GM03348 (cell line): ENCODE data around the gene VDAC1.
"Not testable (repeated sequence)": the region's sequence is repeated elsewhere in the genome, so short reads cannot be mapped to it uniquely, and the experiment has no call there.

Experiments
- DNase-seq: peaks from one replicate; pipeline ENCODE4 v3.0.0; 2012; ENCODE audit warnings: low spot score

The VDAC1 gene

DNA sequence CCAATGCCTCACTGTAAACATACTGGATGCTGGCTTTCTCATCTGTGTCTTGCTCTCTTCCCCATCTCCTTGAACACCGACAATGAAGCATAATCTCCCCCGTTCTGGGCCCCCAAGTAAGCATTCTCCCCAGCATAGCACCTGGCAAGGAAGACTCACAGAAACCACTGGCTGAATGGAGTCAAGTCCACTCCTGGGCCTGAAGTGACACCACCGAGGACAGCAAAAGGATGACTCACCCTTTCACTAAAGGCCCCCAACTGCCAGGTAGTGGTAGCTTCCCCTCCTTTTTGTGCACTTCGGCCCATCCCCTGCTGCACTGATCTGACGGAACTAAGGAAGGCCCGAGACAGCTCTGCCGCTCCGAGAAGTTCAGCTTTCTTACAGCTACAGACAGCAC is 9.4 kb downstream of the VDAC1 start:
- DNase-seq = no peak

DNA sequence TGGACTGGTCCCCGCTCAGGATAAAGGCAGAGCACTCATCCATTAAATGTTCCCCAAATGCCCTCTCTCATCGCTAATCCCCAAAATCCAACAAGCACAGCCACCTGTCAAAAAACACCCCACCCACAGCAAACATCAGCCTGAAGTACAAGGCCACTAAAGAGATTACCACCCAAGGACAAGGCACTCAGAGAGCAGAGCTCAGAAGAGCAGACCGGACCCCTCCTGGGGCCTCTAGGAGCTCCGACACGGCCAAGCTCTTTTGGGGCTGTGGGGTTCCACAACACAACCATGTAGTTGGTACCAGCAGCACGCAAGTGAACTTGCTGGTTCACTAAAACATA is 9.8 kb downstream of the VDAC1 start:
- no peak for DNase-seq

DNA sequence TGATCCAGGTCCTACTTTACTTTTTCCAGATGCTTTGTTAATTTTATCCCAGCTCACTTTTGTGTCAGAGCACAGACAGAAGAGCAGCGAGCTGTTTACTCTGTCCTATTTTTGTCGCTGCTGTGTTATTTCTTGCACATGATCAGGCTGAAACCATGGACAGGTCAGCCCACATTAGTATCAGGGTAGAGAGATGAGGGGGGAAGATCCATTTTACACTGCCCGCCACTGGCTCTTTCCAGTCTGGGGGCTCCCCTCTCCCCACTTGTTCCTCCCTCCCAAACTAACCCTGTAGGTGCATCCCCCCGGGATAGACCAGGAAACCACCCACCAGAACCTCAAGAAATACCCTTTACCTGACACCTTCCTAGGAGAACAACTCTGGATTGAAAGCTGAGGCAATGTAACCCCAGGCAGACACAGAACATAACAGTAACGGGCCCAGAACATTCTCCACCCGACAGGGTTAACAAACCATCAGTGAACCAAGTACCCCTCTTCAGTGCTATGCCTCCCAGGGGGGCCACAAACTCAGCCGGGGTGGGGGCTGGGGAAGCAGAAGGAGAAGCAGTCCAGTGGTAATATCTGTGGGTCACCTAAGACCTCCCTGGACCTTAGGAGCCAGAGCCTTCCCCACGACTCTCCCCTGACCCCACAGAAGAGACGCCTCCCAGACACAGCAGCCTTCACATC is 10.3 kb downstream of the VDAC1 start:
- no peak for DNase-seq

DNA sequence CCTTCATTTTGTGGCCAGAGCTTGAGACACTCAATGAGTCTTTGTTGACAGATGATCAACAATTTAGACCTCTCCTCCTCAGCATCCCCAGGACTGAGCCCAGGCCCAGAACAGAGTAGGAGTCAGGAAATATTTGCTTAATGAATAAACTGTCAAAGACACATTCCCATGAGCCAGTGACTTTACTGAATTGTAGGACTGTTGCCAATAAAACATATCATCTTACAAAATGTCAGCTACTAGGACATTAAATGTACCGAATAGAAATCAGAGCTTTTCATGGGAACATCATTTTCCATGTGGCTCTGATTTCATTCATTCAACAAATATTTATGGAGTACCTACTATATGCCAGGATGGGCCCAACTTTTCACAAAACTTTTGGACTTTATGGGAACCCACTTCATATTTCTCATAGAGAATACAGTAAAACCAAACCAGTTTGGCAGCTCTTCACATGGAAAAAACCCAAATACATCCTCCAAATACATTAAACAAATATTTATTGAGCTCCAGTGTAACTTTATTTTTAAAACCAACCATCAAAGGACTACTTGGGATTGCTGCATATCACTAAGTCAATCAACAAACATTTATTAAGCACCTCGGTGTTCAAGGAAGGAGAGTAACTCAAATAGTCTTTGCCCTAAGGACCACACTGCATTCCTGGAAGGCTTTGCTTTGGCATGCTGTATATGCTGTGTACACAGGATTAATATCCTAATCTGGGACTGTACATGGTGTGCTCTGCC is 11.4 kb downstream of the VDAC1 start:
- peak; percentile 69 for DNase-seq

DNA sequence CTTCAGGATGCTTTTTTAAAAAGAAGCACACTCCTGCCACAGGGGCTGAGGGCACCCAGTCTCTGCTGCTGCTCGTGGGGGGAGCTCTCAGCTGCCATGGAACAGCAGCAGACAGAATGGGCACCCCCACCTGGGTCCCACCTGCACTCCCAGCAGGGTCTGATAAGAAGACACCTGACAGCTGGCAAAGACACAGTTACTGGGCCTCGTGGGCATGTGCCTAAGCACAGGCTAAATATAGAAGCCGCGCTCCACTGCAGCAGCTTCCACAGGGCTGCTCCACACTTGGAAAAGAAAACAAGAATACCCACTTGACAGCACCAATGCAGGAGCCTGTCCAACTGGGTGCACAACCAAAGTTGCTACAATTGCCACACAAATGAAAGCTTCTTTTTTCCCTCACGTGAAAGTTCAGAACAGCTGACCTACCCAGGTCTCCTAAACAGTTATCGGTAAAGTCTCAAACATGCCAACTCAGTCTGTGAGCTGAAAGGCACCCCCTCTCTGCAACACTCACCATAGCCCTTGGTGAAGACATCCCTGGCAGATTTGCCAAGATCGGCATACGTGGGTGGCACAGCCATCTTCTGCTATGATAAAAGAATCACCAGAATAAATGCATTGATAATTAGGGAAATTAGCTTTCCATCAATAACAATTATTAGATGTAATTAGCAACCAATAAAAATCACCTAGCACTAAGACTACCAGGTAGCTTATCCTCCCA is 12.2 kb downstream of the VDAC1 start:
- DNase-seq = no peak

DNA sequence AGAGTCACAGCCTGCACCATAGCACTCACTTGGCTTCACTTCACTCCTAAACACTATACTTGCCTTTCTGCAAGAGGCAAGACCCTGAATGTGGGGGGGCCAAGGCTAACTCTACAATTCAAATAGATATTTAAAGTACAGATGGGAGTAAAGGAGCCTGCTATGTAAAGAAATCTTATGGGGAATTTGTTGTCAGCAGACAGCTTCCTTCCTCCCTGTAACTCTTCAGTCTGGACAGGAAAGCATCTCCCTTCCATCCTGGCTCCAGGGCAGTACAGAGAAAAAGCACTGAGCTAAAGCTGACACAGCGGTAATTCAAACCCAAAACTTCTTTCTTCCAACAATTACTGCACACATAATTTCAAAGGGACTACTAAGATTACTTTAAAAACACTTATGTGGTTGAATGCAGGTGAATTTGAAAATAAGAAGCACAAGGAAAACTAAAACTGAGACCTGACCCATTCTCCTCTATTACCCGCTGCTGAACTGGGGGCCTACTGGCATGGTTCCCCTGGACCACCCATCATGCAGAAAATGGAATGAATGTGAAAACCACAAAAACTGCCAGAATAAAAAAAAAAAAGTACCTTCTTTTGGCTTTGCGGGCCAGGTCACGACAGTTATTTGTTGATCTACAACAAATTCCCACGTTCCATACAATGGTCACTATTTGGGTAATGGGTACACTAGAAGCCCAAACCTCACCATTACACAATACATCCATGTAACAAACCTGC is 13.4 kb downstream of the VDAC1 start:
- no peak for DNase-seq

DNA sequence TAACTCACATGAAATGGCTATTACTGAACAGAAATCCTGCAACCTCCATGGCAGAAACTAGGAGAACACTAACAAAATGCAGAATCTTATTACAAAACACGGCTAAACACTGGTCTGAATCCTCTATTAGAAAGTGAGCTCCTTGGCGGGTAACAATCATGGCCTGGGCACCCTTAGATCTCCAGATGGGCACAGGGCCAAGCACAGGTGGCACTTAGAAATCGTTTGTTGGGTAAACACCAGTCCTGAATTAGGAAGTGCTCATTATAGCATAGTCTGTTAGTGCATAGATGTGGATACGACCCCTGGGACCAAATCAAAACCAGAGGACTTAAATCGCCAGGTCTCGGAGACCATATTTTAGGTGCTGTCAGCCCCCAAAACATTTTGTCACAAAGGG is 14.4 kb downstream of the VDAC1 start:
- DNase-seq = no peak

DNA sequence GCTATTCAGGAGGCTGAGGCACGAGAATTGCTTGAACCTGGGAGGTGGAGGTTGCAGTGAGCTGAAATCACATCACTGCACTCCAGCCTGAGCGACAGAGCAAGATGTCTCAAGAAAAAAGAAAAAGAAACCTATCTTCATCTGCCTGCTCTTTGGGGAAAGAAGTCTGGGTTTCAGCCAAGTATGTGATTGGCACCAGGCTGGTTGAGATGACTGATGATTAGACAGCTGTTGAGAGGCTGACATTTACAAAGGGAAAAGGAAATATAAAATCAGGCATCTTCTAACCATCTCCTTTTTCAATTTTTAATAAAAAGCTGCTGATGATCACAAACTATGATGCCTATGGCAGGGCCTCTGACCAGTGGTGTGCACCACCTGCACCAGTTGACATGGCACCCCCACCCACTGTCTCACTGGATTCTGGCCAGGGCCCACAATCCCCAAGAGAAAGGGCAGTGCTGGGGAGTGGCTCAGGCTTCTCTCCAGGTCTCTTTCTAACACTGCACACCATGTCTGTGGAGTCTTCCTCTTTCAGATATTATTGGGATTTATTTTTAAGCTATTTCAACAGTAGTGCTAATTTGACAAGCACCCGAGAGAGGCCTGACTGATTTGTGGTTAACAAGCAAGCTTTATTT is 19.1 kb downstream of the VDAC1 start:
- no peak for DNase-seq

DNA sequence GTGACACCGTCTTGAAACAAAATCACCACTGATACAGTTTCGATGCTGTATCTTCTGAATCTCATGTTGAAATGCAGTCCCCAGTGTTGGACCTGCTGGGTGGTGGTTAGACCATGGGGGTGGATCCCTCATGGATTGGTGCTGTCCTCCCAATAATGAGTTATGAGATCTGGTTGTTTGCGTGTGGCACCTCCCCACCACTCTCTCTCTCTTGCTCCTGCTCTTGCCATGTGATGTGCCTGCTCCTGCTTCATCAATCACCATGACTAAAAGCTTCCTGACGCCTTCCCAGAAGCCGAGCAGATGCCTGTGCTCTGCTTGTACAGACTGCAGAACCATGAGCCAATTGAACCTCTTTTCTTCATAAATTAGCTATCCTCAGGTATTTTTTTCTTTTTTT is 21.1 kb downstream of the VDAC1 start:
- DNase-seq = no peak

DNA sequence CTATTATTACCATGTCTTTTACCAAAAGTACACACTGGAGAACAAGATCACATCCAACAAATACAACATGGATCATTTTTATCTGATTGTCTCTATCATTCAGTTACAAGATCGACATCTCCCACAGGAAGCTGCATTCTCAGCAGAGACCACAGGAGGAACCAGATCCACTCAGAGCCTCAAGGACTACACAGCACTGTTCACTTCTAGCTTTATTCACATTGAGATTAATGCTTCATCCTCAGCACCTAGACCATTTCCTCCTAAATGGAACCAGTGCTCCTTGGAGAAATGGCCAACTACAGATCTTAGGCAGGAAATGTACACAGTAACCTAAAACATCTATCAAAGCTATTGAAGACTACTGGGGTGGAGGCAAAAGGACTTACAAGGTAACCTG is 23.1 kb downstream of the VDAC1 start:
- no peak for DNase-seq

DNA sequence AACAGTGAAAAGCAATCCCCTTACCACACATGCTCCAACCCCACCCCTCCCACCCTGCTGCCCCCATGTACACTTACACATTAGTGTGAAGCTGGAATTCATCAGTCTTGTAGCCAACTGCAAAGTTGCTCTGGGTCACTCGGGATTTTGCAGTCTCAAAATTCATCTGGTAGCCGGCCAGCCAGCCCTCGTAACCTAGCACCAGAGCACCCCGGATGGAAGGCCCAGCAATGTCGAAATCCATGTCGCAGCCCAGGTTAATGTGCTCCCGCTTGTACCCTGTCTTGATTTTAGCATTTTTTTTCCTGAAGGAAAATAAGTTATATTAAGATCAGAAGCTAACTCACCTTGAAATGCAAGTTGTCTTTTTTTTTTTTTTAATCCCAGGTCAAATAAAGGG is 24.1 kb downstream of the VDAC1 start:
- DNase-seq = no peak

DNA sequence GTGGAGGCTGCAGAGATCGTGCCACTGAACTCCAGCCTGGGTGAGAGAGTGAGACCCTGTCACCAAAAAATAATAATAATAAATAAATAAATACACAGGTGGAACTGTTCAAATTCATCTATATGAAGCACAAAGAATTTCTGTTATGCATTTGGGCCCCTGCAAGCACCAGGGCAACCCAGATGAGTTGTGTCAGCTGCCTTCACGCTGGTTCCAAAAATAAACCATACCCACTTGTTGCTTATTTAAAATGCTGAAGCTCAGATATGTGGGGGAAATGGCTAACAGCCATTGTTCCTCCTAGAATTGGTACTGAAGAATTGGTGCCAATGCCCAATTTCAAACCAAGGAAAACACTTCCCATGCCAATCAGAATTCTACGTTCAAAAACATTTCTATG is 25.8 kb downstream of the VDAC1 start:
- no peak for DNase-seq

DNA sequence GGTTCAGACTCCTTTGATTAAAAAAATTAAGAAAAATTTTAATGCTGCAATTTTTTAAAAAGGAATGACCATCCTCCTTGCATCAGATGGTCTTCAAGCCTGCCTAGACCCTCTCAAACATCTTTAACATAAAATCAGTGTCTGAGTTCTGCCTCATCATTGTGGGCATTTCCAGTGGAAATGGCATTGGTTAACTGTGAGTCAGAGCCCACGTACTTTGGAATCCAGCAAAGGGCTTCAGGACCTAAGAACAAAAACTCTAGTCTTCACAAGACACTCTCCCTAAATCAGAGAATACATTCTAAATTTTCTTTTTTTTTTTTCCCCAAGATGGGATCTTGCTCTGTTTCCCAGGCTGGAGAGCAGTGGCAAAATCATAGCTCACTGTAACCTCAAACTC is 26.9 kb downstream of the VDAC1 start:
- DNase-seq = peak; percentile 68

DNA sequence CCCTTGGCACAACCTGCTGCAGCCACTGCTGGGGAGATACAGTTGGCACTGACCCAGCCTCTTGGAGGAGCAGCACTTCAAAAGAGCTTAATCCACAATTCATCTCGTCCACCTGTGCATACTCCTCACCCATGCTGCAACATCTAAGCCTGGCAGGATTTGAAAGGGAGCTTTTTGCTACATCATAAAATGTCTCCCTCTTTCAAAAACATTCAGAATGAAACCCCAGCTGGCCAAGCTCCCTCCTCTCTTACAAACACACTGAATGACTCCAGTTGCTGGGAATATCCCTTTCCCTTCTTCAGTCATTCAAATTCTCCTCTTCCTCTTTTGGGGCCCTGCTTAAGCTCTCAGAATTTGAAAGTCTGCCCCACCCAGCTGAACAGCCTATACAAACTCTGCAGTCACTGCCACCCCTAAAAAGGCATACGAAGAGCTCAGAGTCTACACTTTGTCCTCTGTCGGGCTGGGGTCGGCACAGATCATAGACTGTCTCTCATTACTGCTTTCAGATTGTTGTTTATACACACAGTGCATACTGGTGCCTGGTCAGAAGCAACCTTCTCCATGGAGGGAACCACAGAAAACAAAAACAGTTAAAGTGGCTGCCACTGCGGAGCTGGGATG is 27.5 kb downstream of the VDAC1 start:
- DNase-seq = no peak

DNA sequence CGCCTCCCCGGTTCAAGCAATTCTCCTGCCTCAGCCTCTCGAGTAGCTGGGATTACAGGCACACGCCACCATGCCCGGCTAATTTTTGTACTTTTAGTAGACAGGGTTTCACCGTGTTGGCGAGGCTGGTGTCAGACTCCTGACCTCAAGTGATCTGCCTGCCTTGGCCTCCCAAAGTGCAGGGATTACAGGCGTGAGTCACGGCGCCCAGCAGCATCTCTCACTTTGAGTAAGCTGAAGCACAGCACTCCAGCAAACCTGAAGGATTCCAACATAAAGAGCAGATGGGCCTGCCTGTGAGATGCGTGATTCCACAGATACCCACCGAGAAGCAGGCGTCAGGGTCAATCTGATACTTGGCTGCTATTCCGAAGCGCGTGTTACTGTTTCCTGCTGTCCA is 29.2 kb downstream of the VDAC1 start:
- DNase-seq = not testable (repeated sequence)

DNA sequence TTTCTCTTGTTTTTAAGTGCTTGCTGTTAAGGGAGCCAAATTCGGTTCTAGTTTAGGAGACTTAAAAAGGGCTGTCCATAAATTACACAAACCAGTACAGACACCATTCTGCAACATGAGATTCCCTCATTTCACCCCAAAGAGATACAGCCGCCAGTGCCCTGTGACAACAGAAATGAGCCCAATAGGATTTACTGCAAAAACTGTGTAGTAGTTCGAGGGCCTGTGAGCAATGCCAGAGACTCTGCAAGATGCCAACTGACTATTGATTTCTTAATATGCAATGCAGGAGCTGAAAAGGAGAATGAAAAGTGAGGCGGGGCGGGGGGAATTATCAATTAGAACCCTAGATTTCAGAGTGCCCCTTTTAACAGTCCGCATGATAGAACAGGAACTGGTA is 30.6 kb downstream of the VDAC1 start:
- no peak for DNase-seq

DNA sequence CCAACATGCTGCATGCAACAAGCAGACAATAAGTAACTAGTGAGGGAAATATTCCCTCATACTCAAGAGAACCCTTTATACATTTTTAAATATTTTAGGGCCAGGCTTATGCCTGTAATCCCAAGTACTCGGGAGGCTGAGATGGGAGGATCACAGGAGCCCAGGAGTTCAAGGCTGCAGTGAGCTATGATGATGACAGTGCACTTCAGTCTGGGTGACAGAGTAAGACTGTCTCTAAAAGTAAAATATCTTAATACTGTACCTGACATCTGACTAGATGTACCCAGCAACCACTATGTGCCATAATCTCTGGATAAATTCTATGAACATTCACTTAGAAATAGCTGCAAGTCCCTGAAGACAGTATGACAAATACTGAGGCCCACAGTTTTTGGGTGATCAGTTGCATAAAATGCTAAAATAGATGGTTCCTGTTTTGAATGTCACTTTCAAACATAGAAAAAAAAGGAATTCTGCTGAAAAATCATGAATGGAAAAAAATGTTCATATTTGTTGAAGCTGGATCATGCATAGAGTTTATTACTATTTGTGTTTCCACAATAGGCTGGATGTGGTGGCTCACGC is 34.4 kb downstream of the VDAC1 start:
- DNase-seq = no peak

DNA sequence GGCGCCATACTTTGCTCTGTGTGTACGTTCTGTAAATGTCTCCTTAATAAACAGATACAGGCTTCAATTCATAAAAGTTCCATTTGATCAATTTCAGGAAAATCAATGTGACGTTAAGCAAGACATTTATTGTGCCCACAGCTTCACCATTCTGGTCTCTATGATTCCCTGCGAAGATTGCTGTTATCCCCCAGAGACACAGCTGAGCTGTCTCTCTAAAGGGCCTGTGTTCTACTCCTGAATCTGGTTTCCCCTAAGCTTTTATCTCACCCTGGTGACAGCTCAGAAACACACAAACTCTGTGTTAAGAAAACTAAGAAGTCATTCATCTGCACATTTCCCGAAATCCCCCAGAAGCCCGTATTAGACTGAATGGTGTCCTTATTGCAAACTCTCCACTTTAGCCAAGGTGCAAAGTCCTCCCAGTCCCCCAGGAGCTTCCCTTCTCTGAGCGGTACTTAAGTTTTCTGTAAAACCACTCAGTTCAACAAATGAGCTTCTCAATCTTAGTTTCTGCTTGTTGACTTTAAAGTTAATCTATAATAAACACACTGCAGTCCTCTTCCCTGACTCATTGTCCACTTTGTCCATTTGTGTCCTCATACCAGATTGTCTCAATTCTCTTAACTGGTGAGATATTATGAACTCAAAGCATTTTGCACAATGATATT is 35.0 kb downstream of the VDAC1 start:
- DNase-seq = no peak

DNA sequence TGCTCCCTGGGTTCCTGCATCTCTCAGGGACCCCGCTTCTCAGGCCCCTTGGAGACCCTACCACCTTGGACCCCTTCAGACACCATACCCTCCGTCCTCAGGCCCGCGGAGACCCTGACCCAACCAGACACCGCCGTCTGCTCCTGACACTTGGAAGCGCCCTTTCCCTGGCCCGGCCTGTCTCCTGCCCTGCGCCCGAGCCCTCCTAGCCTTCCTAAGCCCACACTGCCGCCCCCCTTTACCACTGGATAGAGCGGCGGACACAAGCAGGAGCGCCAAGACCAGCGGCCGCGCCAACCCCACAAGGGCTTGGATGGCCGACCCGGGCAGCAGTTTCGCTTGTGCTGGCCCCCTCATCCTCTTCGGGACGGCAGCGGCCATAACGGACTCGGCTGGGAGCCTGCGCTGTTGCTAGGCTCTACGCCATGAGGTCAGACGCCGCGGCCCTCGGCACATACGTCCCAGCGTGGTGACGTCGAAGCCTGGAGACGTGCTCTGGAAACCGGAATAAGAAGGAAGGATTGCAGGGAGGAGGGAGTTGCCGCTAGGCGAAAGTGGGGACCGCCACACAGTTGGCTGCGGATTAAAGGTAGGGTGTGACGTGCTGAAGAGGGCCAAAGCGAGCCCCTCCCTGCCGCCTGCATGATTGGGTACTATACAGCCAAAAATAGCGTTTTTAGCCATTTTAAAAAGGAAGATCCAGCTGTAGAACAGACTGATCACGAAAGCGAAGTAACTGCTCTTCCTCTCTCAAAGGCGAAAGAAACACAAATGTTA is 36.4 kb downstream of the VDAC1 start, which contains the start of gene C5orf15:
Gene C5orf15 (minus strand): TSS at position 422 of the 777 bp plus-strand sequence. CDS start 41 bp downstream, at position 381.
- DNase-seq = peak; percentile 96
